HUES6 (cell line): ENCODE results near the gene SERPINB8.

Source experiments
- H3K27ac ChIP-seq: 2 replicates; pipeline ENCODE4 v1.7.0; 2013; ENCODE audit warnings: low read depth, mild to moderate bottlenecking, low read length, inconsistent platforms
- H3K27me3 ChIP-seq: 2 replicates; pipeline ENCODE4 v1.6.1; 2013; ENCODE audit warnings: low read length; ENCODE audit not compliant: control insufficient read depth, insufficient read depth
- H3K36me3 ChIP-seq: 2 replicates; pipeline ENCODE4 v1.6.1; 2013; ENCODE audit warnings: low read length; ENCODE audit not compliant: control insufficient read depth, insufficient read depth
- H3K4me1 ChIP-seq: 2 replicates; pipeline ENCODE4 v1.6.1; 2013; ENCODE audit warnings: low read length; ENCODE audit not compliant: control insufficient read depth, insufficient read depth
- H3K4me3 ChIP-seq: 2 replicates; pipeline ENCODE4 v1.5.1; 2013; ENCODE audit warnings: low read depth, low read length
- H3K9ac ChIP-seq: one replicate; pipeline ENCODE4 v1.6.1; 2013; ENCODE audit warnings: mild to moderate bottlenecking, low read length
- H3K9me3 ChIP-seq: 2 replicates; pipeline ENCODE4 v1.6.1; 2013; ENCODE audit warnings: low read depth, low read length; ENCODE audit not compliant: control insufficient read depth, insufficient read depth

SERPINB8 gene

DNA sequence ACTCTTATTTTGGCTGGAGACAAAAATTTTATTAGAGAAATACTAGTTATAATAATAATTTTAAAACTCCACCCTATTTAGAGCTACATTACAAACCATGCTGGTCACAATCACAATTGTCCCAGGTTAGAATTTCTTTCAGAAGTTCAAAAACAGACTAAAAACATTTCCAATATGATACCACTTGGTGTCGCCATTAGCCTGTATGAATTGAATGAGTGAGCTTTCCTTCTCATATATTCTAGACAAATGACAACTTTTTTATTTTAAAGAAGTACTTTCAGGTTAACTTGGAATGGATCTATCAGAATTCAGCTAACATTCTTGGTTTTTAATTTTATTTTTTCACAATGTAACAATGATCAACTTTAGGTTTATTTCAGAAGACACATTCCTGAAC, 48.0 kb downstream of the SERPINB8 start:
- Histone ChIP-seq H3K27me3 (no peaks in the 10 kb centered on the region), H3K9ac (no peak overlapping the region), H3K4me3 (no peak overlapping the region), H3K4me1 (peaks cover 11% of the 10 kb centered on the region; the same call in 1 of the 2 replicates), H3K36me3 (no peaks in the 10 kb centered on the region), H3K27ac (no peak overlapping the region), H3K9me3 (no peaks in the 10 kb centered on the region)

DNA sequence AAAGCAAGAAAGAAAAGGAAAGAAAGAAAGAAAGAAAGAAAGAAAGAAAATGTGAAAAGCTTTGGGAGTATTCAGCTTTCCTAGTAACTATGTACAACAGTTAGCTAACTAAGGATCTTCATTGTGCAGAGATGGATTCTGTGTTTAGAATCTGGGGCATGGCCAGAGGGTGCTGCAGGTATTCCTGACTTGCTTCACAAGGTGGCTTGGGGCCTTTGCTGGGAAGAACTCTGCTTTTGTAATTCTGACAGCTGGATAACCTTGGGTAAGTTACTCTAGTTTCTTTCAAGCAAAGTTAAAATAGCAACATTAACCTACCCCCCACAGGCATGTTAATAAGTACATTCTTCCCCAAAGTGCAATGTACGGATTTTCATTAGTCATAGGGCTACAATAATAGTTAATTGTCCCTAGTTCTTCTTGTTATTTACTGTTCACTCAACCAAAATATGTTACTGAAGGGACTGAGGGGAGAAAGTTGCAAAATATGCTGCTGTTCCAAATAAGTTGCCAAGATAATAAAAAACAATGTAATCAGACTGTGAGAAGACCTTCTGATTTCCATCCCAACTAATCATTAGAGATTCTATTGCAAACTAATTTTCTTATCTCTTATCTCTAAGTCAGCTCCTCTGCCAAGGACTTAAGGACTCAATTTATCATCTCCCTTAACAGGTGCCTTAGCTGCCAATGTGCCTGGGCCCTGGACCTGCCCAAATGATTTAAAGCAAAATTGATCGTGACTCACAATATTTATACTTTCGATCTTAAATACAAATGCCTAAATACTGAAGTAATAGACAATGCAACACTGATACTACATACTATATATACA, 50.3 kb downstream of the SERPINB8 start:
- Histone ChIP-seq H3K27me3 (no peaks in the 10 kb centered on the region), H3K9ac (no peak overlapping the region), H3K9me3 (no peaks in the 10 kb centered on the region), H3K4me3 (no peak overlapping the region), H3K36me3 (no peaks in the 10 kb centered on the region), H3K4me1 (peaks cover 11% of the 10 kb centered on the region; the same call in 1 of the 2 replicates), H3K27ac (no peak overlapping the region)

DNA sequence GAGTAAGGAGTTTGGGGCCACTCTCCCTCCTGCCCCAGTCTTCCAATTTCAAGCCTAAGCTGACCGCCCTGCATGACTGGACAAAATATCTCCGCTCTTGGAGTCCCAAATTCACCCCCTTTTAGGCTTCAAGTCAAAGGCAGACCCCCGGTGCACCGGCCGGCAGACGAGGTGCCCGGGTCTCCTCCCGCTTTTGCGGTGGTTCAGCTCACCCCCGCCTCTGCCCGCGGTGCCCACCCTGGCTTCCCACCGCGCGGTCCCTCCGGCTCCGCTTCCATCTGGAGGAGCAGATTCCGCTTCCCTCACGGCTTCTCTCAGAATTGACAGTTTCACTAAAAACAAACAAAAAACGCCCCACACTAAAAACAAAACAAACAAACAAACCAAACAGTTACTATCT, 56.5 kb downstream of the SERPINB8 start:
- H3K36me3 ChIP-seq, result no peaks in the 10 kb centered on the region
- no peak overlapping the region for H3K9ac ChIP-seq
- H3K9me3 ChIP-seq, result no peaks in the 10 kb centered on the region
- no peak overlapping the region for H3K4me3 ChIP-seq
- no peaks in the 10 kb centered on the region for H3K27me3 ChIP-seq
- H3K27ac ChIP-seq, result no peak overlapping the region
- peaks cover 3% of the 10 kb centered on the region; the same call in 1 of the 2 replicates for H3K4me1 ChIP-seq

DNA sequence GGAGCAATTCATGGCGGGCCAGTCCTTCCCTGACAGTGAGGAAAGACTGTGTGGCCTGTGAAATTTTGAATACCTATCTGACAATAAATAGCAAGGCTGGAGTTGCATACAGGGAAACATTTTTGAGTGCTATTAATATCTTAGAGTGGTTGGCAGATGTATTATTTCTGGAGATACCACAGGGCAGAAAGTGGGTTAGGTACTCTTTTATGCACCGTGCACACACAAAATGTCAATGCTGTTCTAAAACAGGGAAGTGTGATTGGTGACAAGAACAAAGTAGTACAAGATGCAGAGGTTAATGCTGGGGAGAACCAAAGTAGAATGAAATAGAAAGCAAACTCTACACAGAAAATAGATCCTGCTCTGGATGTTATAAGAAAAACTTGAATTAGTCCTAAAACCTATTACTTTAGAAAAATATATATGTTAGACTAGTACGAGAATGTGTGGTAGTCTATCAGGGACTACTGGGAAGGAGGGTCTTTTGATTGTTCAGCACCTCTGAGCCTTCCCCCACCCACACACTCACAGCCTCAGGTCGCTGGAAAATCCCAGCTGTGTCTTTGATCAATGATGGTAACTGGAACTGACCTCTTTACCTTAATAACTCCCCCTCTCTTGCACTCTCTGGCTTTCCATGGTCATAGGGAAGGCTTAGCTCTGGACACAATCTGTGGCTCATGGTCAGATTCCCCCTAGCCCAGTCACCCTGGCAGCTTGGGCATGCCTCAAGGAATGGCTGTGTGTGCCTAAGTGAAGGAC, 58.2 kb downstream of the SERPINB8 start:
- Histone ChIP-seq H3K4me3 (no peak overlapping the region), H3K27me3 (no peaks in the 10 kb centered on the region), H3K4me1 (peaks cover 3% of the 10 kb centered on the region), H3K27ac (no peak overlapping the region), H3K9ac (no peak overlapping the region), H3K36me3 (no peaks in the 10 kb centered on the region), H3K9me3 (no peaks in the 10 kb centered on the region)

DNA sequence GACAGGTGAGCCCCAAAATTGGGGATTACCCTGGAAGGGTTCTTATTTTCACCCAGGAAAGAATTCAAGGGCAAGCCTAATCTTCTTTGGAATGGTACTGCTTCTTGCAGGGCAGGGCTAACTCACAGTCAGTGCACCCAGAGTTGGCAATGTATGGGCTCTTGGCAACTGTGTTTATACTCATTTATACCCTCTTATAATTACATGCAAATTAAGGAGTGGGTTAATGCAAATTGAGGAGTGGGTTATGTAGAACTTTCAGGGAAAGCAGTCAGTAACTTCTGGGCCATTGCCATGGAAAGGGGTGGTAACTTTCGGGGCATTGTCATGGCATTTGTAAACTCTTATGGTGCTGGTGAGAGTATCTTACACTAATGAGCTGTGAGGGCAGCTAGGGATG, 59.2 kb downstream of the SERPINB8 start:
- Histone ChIP-seq H3K27ac (no peak overlapping the region), H3K4me1 (peaks cover 3% of the 10 kb centered on the region), H3K36me3 (no peaks in the 10 kb centered on the region), H3K9ac (no peak overlapping the region), H3K4me3 (no peak overlapping the region), H3K27me3 (no peaks in the 10 kb centered on the region), H3K9me3 (no peaks in the 10 kb centered on the region)

DNA sequence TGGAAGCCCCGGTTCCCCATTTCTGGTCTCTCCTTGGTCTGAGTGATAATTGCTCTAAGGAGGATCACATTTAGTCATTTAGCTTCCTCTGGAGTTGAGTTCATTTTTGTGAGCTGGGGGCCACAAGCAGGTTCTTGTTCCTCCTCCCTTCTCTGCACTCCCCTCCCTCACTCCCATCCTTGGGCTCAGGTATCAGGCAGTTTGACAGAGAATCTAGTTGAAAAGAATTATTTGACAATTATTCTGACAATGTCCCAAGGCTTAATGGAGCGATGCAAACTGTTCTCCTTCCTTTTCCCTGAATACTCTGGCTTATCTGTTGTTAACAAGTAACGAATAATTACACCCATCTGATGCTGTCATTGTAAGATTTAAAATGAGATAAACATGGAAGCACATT, 61.5 kb downstream of the SERPINB8 start:
- no peaks in the 10 kb centered on the region for H3K27me3 ChIP-seq
- H3K27ac ChIP-seq, result no peak overlapping the region
- no peaks in the 10 kb centered on the region for H3K36me3 ChIP-seq
- no peaks in the 10 kb centered on the region for H3K9me3 ChIP-seq
- no peak overlapping the region for H3K4me3 ChIP-seq
- H3K4me1 ChIP-seq, result peaks cover 3% of the 10 kb centered on the region
- no peak overlapping the region for H3K9ac ChIP-seq

DNA sequence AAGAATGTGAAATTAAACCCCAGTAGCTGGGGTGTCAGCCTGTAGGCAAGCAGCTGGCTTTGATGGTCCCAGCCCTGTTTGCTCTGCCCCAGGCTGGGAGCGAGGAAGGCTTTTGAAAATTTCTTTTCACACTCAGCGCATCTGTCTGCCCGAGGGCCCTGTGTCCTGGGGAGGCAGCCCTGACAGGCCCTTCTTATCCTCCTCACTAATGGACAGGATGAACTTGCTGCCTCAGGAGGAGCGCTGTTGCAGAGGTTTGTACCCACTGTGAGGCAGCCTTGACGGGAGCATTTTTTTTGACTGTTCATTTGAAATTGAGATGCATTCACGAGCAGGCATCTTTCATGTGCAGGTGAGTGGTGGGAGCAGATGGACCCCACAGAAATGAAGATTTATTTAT, 62.4 kb downstream of the SERPINB8 start:
- no peak overlapping the region for H3K27ac ChIP-seq
- no peaks in the 10 kb centered on the region for H3K36me3 ChIP-seq
- no peaks in the 10 kb centered on the region for H3K27me3 ChIP-seq
- H3K9me3 ChIP-seq, result no peaks in the 10 kb centered on the region
- H3K4me1 ChIP-seq, result peaks cover 3% of the 10 kb centered on the region
- H3K4me3 ChIP-seq, result no peak overlapping the region
- no peak overlapping the region for H3K9ac ChIP-seq

DNA sequence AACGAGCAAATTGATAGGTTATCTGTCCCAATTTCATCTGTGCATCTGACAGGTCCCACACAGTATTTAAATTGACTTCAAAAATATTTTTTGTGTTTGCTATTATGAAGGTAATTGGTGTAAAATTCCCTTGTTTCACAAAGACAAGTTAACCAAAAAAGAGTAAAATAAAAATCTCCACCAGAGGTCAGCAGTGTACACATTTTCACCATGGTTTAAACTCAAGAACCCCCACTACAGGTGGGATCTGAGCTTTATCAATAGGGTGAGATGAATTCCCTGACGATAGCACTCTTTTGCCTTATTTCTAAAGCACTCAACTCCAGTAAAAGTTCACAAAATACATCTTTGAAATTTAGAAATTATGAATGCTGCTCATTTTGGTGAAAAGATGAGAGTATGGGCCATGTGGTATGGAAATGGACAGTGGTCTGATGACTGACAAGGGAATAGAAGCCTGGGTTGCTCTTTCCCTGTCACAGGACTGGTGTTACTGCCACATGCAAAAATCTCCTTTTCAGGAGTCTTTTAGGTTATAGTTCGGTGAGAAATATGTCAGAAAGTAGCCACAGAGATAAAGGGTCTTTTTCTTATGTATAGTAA, 68.0 kb downstream of the SERPINB8 start:
- Histone ChIP-seq H3K27ac (no peak overlapping the region), H3K4me1 (no peaks in the 10 kb centered on the region), H3K9me3 (peaks cover 17% of the 10 kb centered on the region), H3K36me3 (no peaks in the 10 kb centered on the region), H3K27me3 (no peaks in the 10 kb centered on the region), H3K4me3 (no peak overlapping the region), H3K9ac (no peak overlapping the region)
